ENCODE data around the gene CHRNE.
"Not testable (repeated sequence)": the region's sequence is repeated elsewhere in the genome, so short reads cannot be mapped to it uniquely, and the experiment has no call there.

The CHRNE gene

GRCh38 chr17:4861052-4861451, 41.8 kb downstream of the CHRNE start:
- Mint-ChIP-seq H3K27me3 (ENCODE audit: low read depth) (no peaks in the 10 kb centered on the region), H3K4me1 (peaks cover 32% of the 10 kb centered on the region), H3K36me3 (ENCODE audit: low read depth) (peaks cover 15% of the 10 kb centered on the region), H3K9me3 (no peaks in the 10 kb centered on the region), H3K27ac (no peak overlapping the region), H3K4me3 (no peak overlapping the region)
- no peak for TF ChIP-seq CTCF (IDR thresholded peaks at IDR 0.05; ENCODE audit: unreplicated experiment in 3 of 3)

- Mint-ChIP-seq H3K4me1 (peaks cover 34% of the 10 kb centered on the region), H3K4me3 (no peak overlapping the region), H3K36me3 (ENCODE audit: low read depth) (peaks cover 15% of the 10 kb centered on the region), H3K27me3 (ENCODE audit: low read depth) (no peaks in the 10 kb centered on the region), H3K27ac (peak overlapping the region; percentile 40 to 92 (median 88)), H3K9me3 (no peaks in the 10 kb centered on the region)
- no peak for TF ChIP-seq CTCF (IDR thresholded peaks at IDR 0.05; ENCODE audit: unreplicated experiment in 3 of 3)
These were observed 42.2 kb downstream of the CHRNE start for GRCh38 chr17:4860651-4861050.

GRCh38 chr17:4859816-4860625, 42.9 kb downstream of the CHRNE start:
- TF ChIP-seq CTCF (IDR thresholded peaks at IDR 0.05; ENCODE audit: unreplicated experiment in 3 of 3): no peak
- Mint-ChIP-seq H3K36me3 (ENCODE audit: low read depth) (peaks cover 15% of the 10 kb centered on the region), H3K9me3 (no peaks in the 10 kb centered on the region), H3K4me1 (peaks cover 34% of the 10 kb centered on the region), H3K4me3 (peak overlapping the region in 2 of 3 experiments; percentile 13 to 17), H3K27me3 (ENCODE audit: low read depth) (no peaks in the 10 kb centered on the region), H3K27ac (peak overlapping the region; percentile 40 to 92 (median 88))

- no peak overlapping the region for H3K4me3 Mint-ChIP-seq
- TF ChIP-seq CTCF (IDR thresholded peaks at IDR 0.05; ENCODE audit: unreplicated experiment in 3 of 3): no peak
- H3K9me3 Mint-ChIP-seq: no peaks in the 10 kb centered on the region
- H3K27me3 Mint-ChIP-seq (ENCODE audit: low read depth): no peaks in the 10 kb centered on the region
- peaks cover 44% of the 10 kb centered on the region for H3K4me1 Mint-ChIP-seq
- peaks cover 15% of the 10 kb centered on the region for H3K36me3 Mint-ChIP-seq (ENCODE audit: low read depth)
- H3K27ac Mint-ChIP-seq: peak overlapping the region; percentile 21 to 77 (median 71)
These were observed 44.0 kb downstream of the CHRNE start for GRCh38 chr17:4858882-4859260.

- Mint-ChIP-seq H3K36me3 (ENCODE audit: low read depth) (peaks cover 14% of the 10 kb centered on the region), H3K4me3 (no peak overlapping the region), H3K4me1 (peaks cover 45% of the 10 kb centered on the region), H3K9me3 (no peaks in the 10 kb centered on the region), H3K27me3 (ENCODE audit: low read depth) (no peaks in the 10 kb centered on the region), H3K27ac (peak overlapping the region; percentile 21 to 77 (median 71))
- no peak for TF ChIP-seq CTCF (IDR thresholded peaks at IDR 0.05; ENCODE audit: unreplicated experiment in 3 of 3)
These were observed 44.6 kb downstream of the CHRNE start for GRCh38 chr17:4858068-4858881.

- not testable (repeated sequence) for H3K4me3 Mint-ChIP-seq; H3K27me3 Mint-ChIP-seq (ENCODE audit: low read depth); H3K9me3 Mint-ChIP-seq
- Mint-ChIP-seq H3K36me3 (ENCODE audit: low read depth) (peaks cover 12% of the 10 kb centered on the region), H3K27ac (peak overlapping the region in 2 of 3 experiments; percentile 20 to 21), H3K4me1 (peaks cover 46% of the 10 kb centered on the region)
These were observed 45.6 kb downstream of the CHRNE start for GRCh38 chr17:4857347-4857746.

All from nephron (organoid).